Stimulated activated CD8-positive, alpha-beta memory T cell treated with anti-CD3 and anti-CD28 coated beads, Interleukin-7, amount 100 ng/mL, for 24 hours (primary cell): ENCODE measurements around the gene BEGAIN.

ENCODE experiments used
- DNase-seq: peaks from one replicate; pipeline ENCODE4 v3.0.0-alpha.2; 2020; ENCODE audit warnings: low read depth

BEGAIN gene

DNA sequence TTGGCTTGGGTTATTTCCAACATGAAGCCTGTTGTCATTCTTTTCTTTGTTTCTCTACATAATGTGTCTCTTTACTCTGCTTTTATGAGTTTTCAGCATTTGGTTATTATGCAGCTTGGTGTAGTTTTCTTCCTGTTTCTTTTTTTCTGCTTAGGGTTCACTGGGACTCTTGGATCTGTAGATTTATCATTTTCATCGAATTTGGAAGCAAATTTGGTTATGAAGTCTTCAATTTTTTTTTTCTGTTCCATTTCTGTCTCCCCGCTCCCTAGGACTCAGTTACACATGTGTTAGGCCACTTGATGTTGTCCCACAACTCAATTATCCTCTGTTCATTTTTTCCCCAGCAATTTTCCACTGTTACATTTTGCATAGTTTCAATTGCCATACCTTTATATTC, 13.8 kb upstream of the BEGAIN start:
- DNase-seq, result no peak

GRCh38 chr14:100599981-100600380, 12.8 kb upstream of the BEGAIN start:
- no peak for DNase-seq

- DNase-seq, result no peak
Observed at GRCh38 chr14:100594625-100594951, 7.4 kb upstream of the BEGAIN start.

DNA sequence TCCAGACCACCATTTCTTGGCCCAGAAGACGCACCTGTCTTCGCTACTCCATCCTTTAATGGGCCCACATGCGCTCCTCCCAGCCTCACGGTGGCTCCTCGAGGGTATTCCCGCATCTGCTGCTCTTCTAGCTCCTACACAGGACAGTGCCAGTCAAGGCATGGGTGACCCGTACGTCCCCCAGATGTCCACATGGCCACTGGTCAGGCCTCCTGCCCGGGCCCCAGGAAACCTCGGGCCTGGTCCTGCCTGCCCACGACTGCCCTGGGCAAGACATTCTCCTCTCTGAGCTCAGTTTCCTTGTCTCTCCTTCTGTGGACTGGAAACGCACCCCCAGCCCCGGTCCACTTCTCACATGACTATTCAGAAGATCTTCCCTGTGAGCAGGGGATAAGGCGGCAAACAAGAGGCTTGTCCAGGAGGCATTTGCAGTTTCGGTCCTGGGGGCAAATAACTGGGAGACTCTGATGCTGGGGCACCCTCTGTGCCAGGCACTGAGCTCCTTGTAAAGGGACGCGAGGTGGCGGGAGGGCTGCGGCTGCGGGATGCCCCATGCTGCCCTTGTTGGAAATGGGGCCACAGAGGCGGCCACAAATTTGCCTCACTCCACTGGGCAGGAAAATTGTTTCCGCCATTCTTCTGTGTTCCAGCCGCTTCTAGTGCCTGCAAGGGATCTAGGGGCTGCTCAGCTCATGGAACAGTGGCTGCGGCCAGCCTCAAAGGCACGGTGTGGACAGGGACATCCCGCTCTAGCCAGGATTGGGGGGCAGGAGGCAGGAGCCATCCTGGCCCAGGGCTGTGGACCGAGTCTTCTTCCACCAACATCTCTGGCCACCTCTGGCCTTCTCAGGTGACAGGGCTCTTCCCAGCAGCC, 6.8 kb upstream of the BEGAIN start:
- no peak for DNase-seq

GRCh38 chr14:100592972-100593371, 5.8 kb upstream of the BEGAIN start:
- no peak for DNase-seq

DNA sequence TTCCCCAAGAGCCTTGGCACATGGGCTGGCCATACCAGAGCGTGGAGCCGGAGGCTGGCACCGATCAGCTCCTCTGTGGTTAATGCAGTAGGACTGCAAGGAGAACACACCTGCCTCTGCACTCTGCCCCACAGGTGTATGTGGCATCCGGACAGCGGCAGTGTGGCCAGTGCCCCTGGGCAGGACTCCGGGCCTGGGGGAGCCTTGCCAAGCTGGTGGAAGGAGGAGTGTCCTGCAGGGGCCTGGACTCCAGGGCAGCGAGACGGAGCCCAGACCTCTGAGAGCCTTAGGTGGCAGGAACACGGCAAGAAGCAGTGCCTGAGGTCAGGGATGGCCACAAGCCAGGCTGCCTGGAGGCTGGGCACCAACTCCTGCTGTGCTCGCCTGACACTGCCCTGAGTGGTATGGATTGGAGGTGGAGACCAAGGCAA, 5.3 kb upstream of the BEGAIN start:
- no peak for DNase-seq

DNA sequence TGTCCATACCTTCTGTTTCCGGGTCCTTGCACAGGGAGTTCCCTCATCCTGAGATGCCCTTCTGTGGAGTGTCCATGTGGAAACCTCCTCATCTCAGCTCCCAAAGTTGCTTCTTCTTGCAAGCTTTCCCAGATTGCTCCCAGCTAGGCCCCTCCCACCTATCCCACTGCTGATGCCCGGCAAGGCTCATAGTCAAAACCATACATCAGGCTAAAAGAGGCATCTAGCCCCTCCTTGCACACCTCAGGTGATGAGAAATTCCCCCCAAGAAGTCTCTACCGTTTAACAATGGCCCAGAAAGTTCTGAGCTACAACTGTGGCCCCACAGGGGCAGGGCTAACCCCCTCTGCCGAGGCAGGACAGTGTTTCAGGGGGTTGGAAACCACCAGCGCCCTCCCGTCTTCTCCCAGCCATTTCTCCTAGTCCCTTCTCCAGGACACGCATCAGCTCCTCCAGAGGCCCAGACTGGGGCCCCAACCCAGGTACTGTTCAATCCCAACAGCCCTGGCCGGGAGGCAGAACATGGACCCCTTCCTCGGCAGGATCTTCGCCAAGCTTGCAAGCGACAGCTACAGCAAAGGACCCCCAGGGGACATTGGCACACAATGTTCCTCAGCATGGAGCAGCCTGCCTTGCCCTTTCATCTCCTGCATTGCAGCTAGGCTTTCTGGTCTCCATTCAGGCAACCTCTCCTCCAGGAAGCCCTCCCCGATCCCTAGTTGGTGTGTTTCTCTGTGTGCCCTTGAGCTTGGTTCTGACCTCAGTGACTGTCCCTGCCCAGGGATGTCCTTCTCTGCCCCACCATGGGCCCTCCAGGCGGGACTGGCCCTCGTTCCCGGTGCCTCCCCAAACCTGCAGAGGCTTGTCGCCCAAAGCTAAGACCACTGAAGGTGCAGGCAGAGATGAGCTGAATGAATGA, 4.5 kb upstream of the BEGAIN start:
- no peak for DNase-seq

DNA sequence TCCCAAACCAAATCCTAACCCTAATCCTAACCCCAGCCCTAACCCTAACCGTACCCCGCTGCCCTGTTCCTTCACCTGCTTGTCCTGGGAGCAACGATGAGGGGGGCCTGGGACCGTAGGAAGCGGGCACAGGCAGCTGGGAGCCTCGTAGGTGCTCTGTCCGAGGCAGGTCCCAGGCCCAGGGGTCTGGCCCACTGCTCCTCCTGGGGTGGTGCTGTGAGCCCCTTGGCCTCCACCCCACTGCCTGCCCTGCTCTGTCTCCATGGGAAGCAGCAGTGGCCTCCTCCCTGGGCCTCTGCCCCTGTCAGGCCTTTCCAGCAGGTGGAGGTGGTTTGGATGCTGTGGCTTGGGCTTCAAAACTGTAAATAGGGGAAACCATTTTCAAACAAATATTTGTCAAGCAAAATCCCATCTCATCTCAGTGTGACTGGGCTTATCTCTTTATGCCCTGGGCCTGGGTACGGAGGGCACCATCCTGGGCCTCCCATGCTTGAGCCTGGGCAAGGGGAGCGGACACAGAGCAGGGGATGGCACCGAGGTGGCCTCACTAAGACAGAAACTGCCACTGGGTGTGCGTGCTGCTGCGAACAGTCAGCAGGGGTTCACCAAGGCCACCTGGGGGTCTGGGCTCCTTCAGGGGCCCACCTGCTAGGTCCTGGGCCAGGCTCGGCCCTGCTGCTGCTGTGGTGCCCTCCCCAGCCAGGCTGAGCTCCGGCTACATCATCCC, 3.7 kb upstream of the BEGAIN start:
- DNase-seq, result no peak

DNA sequence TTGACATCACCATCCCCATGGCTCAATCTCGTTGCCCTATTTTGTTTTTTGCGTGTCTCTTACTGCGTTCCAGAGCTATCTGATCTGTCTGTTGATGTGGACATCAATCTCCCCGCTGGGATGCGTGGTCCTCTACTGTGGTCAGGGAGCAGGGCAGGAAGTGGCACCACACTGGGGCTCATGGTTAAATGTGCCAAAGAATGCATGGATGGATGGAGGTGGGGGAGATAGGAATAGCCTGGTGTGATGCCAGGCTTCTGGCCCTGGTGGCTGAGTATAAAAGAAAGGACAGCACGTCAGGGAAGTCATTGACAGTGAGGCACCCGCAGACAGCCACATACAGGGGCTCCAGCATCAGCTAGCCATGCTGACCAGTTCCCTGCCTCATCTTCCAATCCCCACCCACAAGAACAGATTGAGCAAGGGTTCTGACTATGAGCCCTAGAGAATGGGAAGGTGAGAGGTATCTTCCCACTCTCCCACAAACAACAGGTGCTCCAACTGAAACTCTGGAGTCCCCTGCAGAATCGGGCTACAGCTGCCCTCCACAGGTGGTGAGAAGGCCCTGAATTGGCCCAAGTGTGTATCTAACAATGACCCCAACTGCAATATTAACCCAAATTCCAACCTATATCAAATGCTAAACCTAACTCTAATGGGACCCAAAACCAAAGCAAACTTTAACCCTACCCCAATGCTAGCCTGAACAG, 2.7 kb upstream of the BEGAIN start:
- DNase-seq, result no peak

GRCh38 chr14:100589071-100589759, 2.0 kb upstream of the BEGAIN start:
- no peak for DNase-seq

- DNase-seq, result no peak
Observed at GRCh38 chr14:100588671-100589070, 1.5 kb upstream of the BEGAIN start.

DNA sequence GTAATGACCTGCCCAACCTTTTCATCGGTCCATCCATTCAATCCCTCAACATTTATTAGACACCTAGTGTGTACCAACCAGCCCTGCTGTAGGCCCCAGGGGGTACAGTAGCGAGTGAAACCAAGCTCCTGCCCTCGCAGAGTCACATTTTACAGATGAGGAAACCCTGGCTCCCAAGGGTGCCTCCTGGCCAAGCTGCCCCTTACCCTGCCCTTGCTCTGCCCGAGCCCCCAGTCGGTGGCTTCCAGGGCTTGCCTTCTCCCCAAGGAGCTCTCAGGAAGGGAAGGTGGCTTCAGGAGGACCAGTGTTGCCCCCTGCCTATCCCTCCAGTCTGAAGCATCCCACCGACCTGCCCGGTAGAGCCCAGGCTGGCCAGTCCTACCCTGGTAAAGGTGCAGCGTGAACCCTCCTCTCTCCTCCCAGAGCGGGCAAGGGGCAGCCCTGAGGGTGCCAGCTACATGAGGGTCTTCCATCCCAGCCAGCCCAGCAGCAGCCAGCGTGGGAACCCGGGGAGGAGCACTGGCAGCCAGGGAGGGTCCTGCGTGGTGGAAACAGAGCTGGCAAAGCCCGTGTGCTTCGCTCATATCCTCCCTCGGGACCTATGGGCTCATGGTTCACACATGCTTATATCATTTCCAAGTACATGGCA, 670 bp upstream of the BEGAIN start:
- DNase-seq, result no peak

- no peak for DNase-seq
Observed at GRCh38 chr14:100586403-100587085, 673 bp downstream of the BEGAIN start.

- DNase-seq, result no peak
Observed at GRCh38 chr14:100586153-100586402, 1.1 kb downstream of the BEGAIN start.

DNA sequence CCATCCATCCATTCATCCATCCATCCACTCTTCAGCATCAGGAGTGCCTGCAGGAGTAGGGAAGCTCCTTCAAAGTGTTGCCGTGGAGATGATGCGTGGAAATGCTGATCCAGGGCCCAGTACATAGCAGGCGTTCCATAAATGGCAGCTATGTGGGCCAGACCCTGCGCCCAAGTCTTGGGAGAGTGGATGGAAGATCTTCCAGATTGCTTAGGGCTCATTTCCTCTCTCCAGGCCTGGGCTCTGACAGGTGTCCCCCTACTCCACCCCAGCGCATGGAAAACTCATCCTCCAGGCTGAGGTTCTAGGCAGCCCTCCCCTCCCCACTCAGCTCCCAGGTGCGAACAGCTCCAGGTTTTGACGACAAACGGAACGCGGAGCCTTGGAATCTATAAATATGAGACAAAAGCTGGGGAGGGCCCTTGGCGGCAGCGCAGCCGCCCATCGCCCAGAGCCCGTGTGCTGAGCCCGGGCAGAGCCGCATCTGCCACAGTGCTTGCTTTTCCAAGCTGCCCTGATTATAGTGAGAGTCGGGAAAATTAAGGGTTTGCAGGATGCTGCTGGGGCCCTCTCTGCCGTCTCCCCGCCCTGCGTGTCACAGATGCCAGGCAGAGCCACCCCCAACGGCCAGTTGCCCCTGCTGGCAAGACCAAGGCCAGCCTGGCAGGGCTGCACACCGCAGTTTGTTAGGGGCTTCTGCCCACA, 1.6 kb downstream of the BEGAIN start:
- DNase-seq, result no peak

DNA sequence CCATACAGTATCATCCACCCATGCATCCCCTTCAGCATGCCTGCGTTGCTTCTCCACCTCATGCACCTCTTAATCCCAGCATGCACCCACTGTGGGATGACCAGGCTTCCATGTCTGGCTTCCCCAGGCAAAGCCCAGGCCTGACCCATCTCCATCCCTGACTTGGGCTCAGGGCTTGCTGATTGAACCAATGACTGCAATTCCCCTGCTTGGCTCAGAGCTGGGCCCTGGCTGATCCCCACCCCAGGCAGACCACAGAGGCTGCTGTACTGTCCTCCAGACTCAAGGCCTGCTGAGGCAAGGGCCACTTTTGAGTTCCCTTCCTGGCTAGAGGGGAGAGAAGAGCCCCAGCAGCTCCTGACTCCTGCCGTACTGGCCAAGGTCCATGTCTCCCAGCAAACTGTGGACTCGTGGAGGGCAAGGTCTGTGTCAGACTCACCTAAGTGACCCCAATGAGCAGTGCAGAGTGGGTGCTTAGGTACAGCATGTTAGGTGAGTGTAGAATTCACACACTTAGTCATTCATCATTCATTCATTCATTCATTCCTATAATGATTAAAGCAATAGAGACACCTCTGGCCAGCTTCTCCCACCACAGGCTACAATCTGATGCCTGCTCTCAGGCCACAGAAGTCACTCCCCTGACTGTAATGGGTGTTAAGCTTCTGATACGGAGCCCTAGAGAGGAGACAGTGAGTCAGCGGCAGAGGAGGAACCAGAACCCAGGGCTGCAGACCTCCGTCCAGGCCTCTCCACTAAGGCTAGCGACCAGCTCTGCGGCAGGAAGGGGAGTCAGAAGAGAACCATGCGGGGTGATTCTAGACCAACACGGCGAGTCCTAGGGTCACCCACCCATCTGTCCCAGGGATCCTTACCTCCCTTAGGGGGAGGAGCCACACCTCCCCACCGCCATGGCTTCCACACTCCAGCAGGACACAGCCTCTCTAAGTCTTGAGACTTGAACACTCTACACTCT, 2.9 kb downstream of the BEGAIN start:
- no peak for DNase-seq

DNA sequence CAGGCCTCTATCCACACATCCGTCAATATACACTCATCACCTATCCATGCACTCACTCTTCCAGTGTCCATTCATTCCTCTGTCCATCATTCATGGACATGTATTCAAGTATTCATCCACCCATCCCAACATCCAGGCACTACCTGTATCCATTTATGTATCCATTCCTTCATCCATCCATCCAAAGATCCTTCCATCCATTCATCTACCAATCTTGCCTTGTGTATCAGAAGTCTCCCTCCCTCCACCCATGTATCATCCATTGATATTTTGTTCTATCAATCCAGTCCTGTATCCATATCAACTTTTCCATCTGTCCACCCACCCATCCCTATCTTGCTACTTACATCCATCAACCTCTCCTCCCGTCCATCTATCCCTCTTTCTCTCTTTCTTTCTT, 4.0 kb downstream of the BEGAIN start:
- no peak for DNase-seq

DNA sequence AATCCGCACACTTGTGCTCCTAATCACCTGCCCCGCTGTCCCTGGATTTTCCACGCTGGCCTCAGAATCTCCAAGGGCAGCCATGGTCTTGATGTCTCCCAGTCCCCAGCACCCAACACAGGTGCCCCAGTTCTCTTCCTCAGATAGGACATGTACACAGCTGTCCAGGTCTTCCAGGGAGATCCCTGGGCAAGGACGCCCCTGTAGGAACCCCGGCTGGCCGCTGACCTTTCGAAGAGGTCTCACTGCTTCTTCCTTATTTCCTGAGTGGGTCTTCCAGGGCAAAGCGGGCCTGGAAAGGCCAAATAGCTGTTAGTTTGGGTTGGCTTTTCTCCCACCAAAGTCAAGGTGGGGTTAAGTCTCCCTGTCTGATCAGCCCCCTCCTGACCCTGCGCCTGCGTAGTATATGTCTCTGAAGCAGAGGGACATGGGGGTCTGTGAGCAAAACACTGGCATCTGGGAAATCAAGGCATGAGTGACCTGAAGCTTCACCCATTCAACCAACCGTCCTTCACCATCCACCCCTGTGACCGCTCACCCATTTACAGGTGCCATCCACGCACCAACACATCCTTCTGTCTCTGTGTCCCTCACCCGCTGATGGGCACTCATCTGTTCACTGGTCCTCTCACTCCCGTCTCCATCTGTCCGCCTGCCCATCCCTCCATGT, 4.6 kb downstream of the BEGAIN start:
- no peak for DNase-seq
